Suprapubic skin (tissue), 4 donors: ENCODE results near the gene MCTP1.

ENCODE experiments used
- POLR2A ChIP-seq, 2 donors: fragments of 450-650 bp; IDR thresholded peaks; one replicate each; pipeline ENCODE4 v1.6.1; 2017; ENCODE audit warnings: antibody characterized with exemption in 2 of 2, mild to moderate bottlenecking in 2 of 2, moderate library complexity in 2 of 2
- POLR2AphosphoS5 ChIP-seq, 3 donors: sonication (generic); formaldehyde crosslinking; IDR thresholded peaks; one replicate each; pipeline ENCODE4 v1.6.1; 2017; ENCODE audit warnings: antibody characterized with exemption in 3 of 3
- TF ChIP-seq, protein P1 (sequence below), 2 donors: fragments of 200-600 bp in 1 of 2; fragments of 450-650 bp in 1 of 2; sonication (generic) in 1 of 2; IDR thresholded peaks; one replicate each; pipeline ENCODE4 v1.5.1; 2016 to 2019; ENCODE audit warnings: antibody characterized with exemption in 2 of 2, mild to moderate bottlenecking in 1 of 2, moderate library complexity in 1 of 2

DNA sequence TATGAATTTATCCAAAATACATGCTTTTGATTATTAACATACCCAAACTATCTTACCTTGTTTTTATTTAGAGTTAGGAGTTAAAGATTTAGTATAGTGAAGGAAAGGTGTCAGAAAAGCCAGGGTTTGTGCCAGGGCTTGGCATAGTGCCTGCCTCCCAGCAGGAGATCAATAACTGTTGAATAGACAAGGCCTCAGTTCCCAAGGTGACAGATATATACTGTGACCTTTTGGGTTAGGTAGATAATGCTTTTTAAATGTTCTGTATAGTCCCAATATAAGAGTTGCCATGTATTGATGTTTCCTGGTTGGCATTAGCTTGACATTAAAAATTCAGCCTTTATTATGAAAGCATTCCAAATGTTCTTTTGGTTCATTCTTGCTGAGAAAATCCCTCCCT is 121.8 kb downstream of the MCTP1 start:
- TF ChIP-seq, protein P1, sequence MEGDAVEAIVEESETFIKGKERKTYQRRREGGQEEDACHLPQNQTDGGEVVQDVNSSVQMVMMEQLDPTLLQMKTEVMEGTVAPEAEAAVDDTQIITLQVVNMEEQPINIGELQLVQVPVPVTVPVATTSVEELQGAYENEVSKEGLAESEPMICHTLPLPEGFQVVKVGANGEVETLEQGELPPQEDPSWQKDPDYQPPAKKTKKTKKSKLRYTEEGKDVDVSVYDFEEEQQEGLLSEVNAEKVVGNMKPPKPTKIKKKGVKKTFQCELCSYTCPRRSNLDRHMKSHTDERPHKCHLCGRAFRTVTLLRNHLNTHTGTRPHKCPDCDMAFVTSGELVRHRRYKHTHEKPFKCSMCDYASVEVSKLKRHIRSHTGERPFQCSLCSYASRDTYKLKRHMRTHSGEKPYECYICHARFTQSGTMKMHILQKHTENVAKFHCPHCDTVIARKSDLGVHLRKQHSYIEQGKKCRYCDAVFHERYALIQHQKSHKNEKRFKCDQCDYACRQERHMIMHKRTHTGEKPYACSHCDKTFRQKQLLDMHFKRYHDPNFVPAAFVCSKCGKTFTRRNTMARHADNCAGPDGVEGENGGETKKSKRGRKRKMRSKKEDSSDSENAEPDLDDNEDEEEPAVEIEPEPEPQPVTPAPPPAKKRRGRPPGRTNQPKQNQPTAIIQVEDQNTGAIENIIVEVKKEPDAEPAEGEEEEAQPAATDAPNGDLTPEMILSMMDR (IDR thresholded peaks at IDR 0.05): no peak
- no peak for TF ChIP-seq POLR2A (IDR thresholded peaks at IDR 0.05)
- no peak for TF ChIP-seq POLR2AphosphoS5 (IDR thresholded peaks at IDR 0.05)
